Uterus (tissue), 4 donors: ENCODE data around the gene KCNMA1. TPM values are rescaled to one million over a fixed set of nuclear protein-coding genes. Genes with fewer than 3 reads are reported as not detected.
A peak's percentile ranks its signal among the peaks of the same experiment; 100 is the strongest.

ENCODE experiments used
- DNase-seq, 2 donors: peaks; one replicate each; pipeline ENCODE4 v3.0.0-alpha.2; 2019 to 2020
- H3K27ac ChIP-seq, 2 donors: fragments of 200-600 bp; sonication (generic); 1 replicate in 1 of 2; 2 replicates in 1 of 2; pipeline ENCODE4 v1.5.1; 2016 to 2018
- H3K27me3 ChIP-seq, 2 donors: fragments of 200-600 bp; sonication (generic); one replicate each; pipeline ENCODE4 v1.5.1; 2018 to 2019; ENCODE audit warnings: control low read depth in 1 of 2
- H3K36me3 ChIP-seq, 2 donors: fragments of 200-600 bp; sonication (generic); one replicate each; pipeline ENCODE4 v1.5.1; 2019; ENCODE audit warnings: control low read depth in 1 of 2
- H3K4me1 ChIP-seq, 2 donors: fragments of 200-600 bp; sonication (generic); one replicate each; pipeline ENCODE4 v1.5.1; 2018 to 2019; ENCODE audit warnings: control low read depth in 1 of 2
- H3K4me3 ChIP-seq, 2 donors: fragments of 200-600 bp; sonication (generic); 1 replicate in 1 of 2; 2 replicates in 1 of 2; pipeline ENCODE4 v1.5.1; 2018 to 2019; ENCODE audit warnings: mild to moderate bottlenecking in 1 of 2
- H3K9me3 ChIP-seq, 2 donors: fragments of 200-600 bp; sonication (generic); one replicate each; pipeline ENCODE4 v1.5.1; 2019; ENCODE audit warnings: control low read depth in 1 of 2
- CTCF ChIP-seq, 4 experiments: fragments of 200-600 bp in 2 of 4; fragments of 450-650 bp in 2 of 4; sonication (generic) in 2 of 4; IDR thresholded peaks; one replicate each; pipeline ENCODE4 v1.5.1; 2016 to 2019; ENCODE audit warnings: antibody characterized with exemption in 4 of 4, mild to moderate bottlenecking in 2 of 4, moderate library complexity in 1 of 4
- POLR2A ChIP-seq, 2 donors: fragments of 450-650 bp; IDR thresholded peaks; one replicate each; pipeline ENCODE4 v1.6.1; 2016; ENCODE audit warnings: antibody characterized with exemption in 2 of 2, mild to moderate bottlenecking in 1 of 2, moderate library complexity in 1 of 2
- intact Hi-C: fragments of 100-400 bp; cut with DNase I; formaldehyde crosslinking; loops from one replicate; pipeline ENCODE4 v1.15.1; 2023; ENCODE audit warnings: low total_unique reads
- total RNA-seq, 4 donors: library from RNA; depleted of rRNA in 3 of 4; stranded (reverse); fragments of >200 nt in 3 of 4; gene quantifications; one replicate each; pipeline versions ENCODE4 v1.1.0 to v1.2.4, GENCODE V29; 2014 to 2023
- donor health status: DM: yes; HTN: yes; CAD: no.

The KCNMA1 gene
- total RNA-seq, 4 donors from 2014 or later = 86.2 to 236 (median 164) TPM

- Histone ChIP-seq H3K4me1 (peaks cover 0 to 3% of the 10 kb centered on the region in 2 donors), H3K36me3 (no peaks in the 10 kb centered on the region), H3K4me3 (no peak overlapping the region), H3K27ac (peak overlapping the region; percentile 8 to 59), H3K27me3 (no peaks in the 10 kb centered on the region), H3K9me3 (no peaks in the 10 kb centered on the region)
- TF ChIP-seq POLR2A (IDR thresholded peaks at IDR 0.05) = no peak
- no peak for TF ChIP-seq CTCF (IDR thresholded peaks at IDR 0.05)
- intact Hi-C loops = no loop called here
- DNase-seq = peak; percentile 40 to 46
These were observed 136.3 kb downstream of the KCNMA1 start for GRCh38 chr10:77501152-77501845.

- DNase-seq = no peak
- Histone ChIP-seq H3K9me3 (no peaks in the 10 kb centered on the region), H3K27ac (peak overlapping the region in 1 of 2 donors; percentile 59), H3K4me1 (peaks cover 0 to 2% of the 10 kb centered on the region in 2 donors), H3K4me3 (no peak overlapping the region), H3K27me3 (no peaks in the 10 kb centered on the region), H3K36me3 (no peaks in the 10 kb centered on the region)
- TF ChIP-seq POLR2A (IDR thresholded peaks at IDR 0.05) (no peak), CTCF (IDR thresholded peaks at IDR 0.05) (no peak)
- intact Hi-C loops = no loop called here
These were observed 136.9 kb downstream of the KCNMA1 start for GRCh38 chr10:77500754-77501151.

GRCh38 chr10:77498829-77499228, 138.8 kb downstream of the KCNMA1 start:
- Histone ChIP-seq H3K27me3 (no peaks in the 10 kb centered on the region), H3K4me1 (no peaks in the 10 kb centered on the region), H3K9me3 (no peaks in the 10 kb centered on the region), H3K27ac (no peak overlapping the region), H3K36me3 (no peaks in the 10 kb centered on the region), H3K4me3 (no peak overlapping the region)
- TF ChIP-seq POLR2A (IDR thresholded peaks at IDR 0.05) = no peak
- TF ChIP-seq CTCF (IDR thresholded peaks at IDR 0.05) = no peak
- intact Hi-C loops = no loop called here
- no peak for DNase-seq

GRCh38 chr10:77498210-77498609, 139.4 kb downstream of the KCNMA1 start:
- Histone ChIP-seq H3K27me3 (no peaks in the 10 kb centered on the region), H3K4me3 (no peak overlapping the region), H3K27ac (no peak overlapping the region), H3K36me3 (no peaks in the 10 kb centered on the region), H3K9me3 (no peaks in the 10 kb centered on the region), H3K4me1 (no peaks in the 10 kb centered on the region)
- no peak for DNase-seq
- intact Hi-C loops = no loop called here
- no peak for TF ChIP-seq CTCF (IDR thresholded peaks at IDR 0.05)
- TF ChIP-seq POLR2A (IDR thresholded peaks at IDR 0.05) = no peak

- no peak overlapping the region for H3K4me3 ChIP-seq
- no peak overlapping the region for H3K27ac ChIP-seq
- H3K9me3 ChIP-seq = no peaks in the 10 kb centered on the region
- intact Hi-C loops = no loop called here
- TF ChIP-seq POLR2A (IDR thresholded peaks at IDR 0.05) = no peak
- no peak for TF ChIP-seq CTCF (IDR thresholded peaks at IDR 0.05)
- no peak for DNase-seq
- no peaks in the 10 kb centered on the region for H3K27me3 ChIP-seq
- H3K36me3 ChIP-seq = no peaks in the 10 kb centered on the region
- H3K4me1 ChIP-seq = no peaks in the 10 kb centered on the region
These were observed 139.9 kb downstream of the KCNMA1 start for GRCh38 chr10:77497748-77498147.
